ENCODE data around the gene PTGR3.

PTGR3 gene

GRCh38 chr18:75252136-75252535 lies 43.2 kb upstream of the PTGR3 start:
- TF ChIP-seq CTCF (IDR thresholded peaks at IDR 0.05; ENCODE audit: low read depth, low read length): no peak
- no peak overlapping the region for H3K4me3 ChIP-seq (replicated peaks in 1 of 2; ENCODE audit: low read depth in 2 of 2, low read length in 2 of 2)
- DNase-seq (ENCODE audit: low read depth in 2 of 2): no peak

GRCh38 chr18:75251466-75251865 lies 42.5 kb upstream of the PTGR3 start:
- TF ChIP-seq CTCF (IDR thresholded peaks at IDR 0.05; ENCODE audit: low read depth, low read length): no peak
- no peak for DNase-seq (ENCODE audit: low read depth in 2 of 2)
- no peak overlapping the region for H3K4me3 ChIP-seq (replicated peaks in 1 of 2; ENCODE audit: low read depth in 2 of 2, low read length in 2 of 2)

GRCh38 chr18:75250471-75250821 lies 41.5 kb upstream of the PTGR3 start:
- H3K4me3 ChIP-seq (replicated peaks in 1 of 2; ENCODE audit: low read depth in 2 of 2, low read length in 2 of 2): no peak overlapping the region
- no peak for TF ChIP-seq CTCF (IDR thresholded peaks at IDR 0.05; ENCODE audit: low read depth, low read length)
- DNase-seq (ENCODE audit: low read depth in 2 of 2): no peak

DNA sequence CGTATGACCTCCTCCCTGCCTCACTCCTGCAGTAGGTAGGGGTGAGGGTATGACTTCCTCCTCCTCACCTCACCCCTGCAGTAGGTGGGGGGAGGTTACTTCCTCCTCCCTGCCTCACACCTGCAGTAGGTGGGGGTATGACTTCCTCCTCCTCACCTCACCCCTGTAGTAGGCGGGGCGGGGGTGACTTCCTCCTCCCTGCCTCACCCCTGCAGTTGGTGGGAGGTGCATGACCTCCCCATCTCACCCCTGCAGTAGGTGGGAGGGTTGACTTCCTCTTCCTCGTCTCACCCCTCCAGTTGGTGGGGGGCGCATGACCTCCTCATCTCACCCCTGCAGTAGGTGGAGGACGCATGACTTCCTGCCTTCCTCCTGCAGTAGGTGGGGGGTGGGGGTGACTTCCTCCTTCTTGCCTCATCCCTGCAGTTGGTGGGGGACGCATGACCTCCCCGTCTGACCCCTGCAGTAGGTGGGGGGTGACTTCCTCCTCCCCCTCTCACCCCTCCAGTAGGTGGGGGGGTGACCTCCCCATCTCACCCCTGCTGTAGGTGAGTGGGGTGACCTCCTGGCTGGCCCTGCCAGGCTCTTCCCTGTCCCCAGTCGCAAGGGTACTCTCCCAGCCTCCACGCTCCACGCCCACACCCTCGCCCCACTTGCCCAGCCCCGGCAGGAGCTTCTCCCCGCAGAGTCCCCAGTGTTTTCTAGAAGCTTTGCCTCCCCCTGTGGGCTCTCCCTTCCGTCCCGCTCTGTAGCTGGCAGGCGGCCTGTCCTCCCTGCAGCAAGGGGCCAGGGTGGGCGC lies 40.9 kb upstream of the PTGR3 start:
- TF ChIP-seq CTCF (IDR thresholded peaks at IDR 0.05; ENCODE audit: low read depth, low read length): no peak
- no peak for DNase-seq (ENCODE audit: low read depth in 2 of 2)
- H3K4me3 ChIP-seq (replicated peaks in 1 of 2; ENCODE audit: low read depth in 2 of 2, low read length in 2 of 2): no peak overlapping the region

GRCh38 chr18:75249175-75249518 lies 40.2 kb upstream of the PTGR3 start:
- no peak for DNase-seq (ENCODE audit: low read depth in 2 of 2)
- H3K4me3 ChIP-seq (replicated peaks in 1 of 2; ENCODE audit: low read depth in 2 of 2, low read length in 2 of 2): no peak overlapping the region
- no peak for TF ChIP-seq CTCF (IDR thresholded peaks at IDR 0.05; ENCODE audit: low read depth, low read length)

DNA sequence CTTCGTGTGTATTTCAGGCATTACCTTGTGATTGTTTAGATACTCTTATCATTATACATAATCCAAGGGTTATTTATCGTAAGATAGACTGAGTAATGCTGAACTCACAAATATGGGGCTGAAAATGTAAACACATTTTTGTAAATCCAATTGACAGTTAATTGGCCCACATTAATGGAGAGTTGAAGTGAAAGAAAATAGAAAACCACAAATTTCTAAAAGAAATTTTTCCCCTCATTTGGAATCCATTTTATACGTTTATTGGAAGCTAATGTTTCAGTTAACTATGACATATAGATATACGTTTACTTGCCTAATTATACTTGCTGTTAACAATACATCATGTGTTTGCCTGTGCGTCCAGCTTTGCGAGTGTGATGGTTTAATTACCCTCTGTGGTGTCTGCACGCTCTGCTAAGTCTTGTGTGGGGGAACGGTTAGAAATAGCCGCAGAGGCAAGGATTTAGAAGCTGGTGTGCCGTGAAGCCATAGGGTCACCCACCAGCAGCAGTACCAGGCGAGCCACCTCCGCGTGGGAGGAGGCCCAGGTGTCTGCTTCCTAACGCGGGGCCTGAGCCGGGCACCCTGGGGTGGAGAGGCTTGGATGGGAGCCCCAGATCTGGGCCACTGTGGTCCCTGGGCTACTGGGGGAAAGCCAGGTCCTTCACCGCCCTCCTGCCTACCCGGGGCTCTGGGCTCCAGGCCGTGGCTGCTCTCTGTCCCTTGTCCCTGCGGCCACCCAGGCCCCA lies 39.7 kb upstream of the PTGR3 start:
- peak overlapping the region in 1 of 2 donors; percentile 43 for H3K4me3 ChIP-seq (replicated peaks in 1 of 2; ENCODE audit: low read depth in 2 of 2, low read length in 2 of 2)
- no peak for DNase-seq (ENCODE audit: low read depth in 2 of 2)
- no peak for TF ChIP-seq CTCF (IDR thresholded peaks at IDR 0.05; ENCODE audit: low read depth, low read length)

All from cardiac fibroblast (primary cell).